Brain microvascular endothelial cell (primary cell): ENCODE measurements around the gene TMPRSS12.
"Not testable (repeated sequence)": the region's sequence is repeated elsewhere in the genome, so short reads cannot be mapped to it uniquely, and the experiment has no call there.

ENCODE experiments used
- DNase-seq: peaks from one replicate; pipeline ENCODE4 v3.0.0-alpha.2; 2020
- H3K27ac ChIP-seq: fragments of 250-450 bp; sonication (Bioruptor Pico); 2 replicates; pipeline ENCODE4 v1.5.1; 2020; ENCODE audit warnings: mild to moderate bottlenecking, moderate library complexity
- H3K27me3 ChIP-seq: fragments of 250-450 bp; sonication (Bioruptor Pico); replicated peaks from 2 replicates; pipeline ENCODE4 v1.5.1; 2020; ENCODE audit warnings: mild to moderate bottlenecking
- H3K36me3 ChIP-seq: fragments of 250-450 bp; sonication (Bioruptor Pico); replicated peaks from 2 replicates; pipeline ENCODE4 v1.5.1; 2020; ENCODE audit warnings: mild to moderate bottlenecking
- H3K4me3 ChIP-seq: 2 replicates; pipeline ENCODE4 v1.5.1; 2011; ENCODE audit warnings: low read depth, mild to moderate bottlenecking, control low read depth, low read length, moderate library complexity
- in situ Hi-C: cut with HindIII; loops from 2 replicates; pipeline ENCODE4 v1.10.0; 2017; ENCODE audit warnings: low sequenced_read_pairs, low pct_ligation_motif_present
- TF ChIP-seq, protein P1 (sequence below): IDR thresholded peaks from 2 replicates; pipeline ENCODE4 v1.5.1; 2011; ENCODE audit warnings: low read depth, mild to moderate bottlenecking, moderate library complexity, low read length, control low read depth, inconsistent platforms; ENCODE audit errors: missing control alignments

Gene TMPRSS12, protein sequence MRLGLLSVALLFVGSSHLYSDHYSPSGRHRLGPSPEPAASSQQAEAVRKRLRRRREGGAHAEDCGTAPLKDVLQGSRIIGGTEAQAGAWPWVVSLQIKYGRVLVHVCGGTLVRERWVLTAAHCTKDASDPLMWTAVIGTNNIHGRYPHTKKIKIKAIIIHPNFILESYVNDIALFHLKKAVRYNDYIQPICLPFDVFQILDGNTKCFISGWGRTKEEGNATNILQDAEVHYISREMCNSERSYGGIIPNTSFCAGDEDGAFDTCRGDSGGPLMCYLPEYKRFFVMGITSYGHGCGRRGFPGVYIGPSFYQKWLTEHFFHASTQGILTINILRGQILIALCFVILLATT

GRCh38 chr12:50842637-50843493, at the start of gene TMPRSS12:
Gene TMPRSS12, plus strand, starts transcription at chr12:50842926. Its CDS starts 39 bp downstream, at chr12:50842965.
- Histone ChIP-seq H3K36me3 (no peaks in the 10 kb centered on the region), H3K27ac (no peak within 1 kb of the TSS), H3K4me3 (peak within 1 kb of the TSS; percentile 35), H3K27me3 (no peaks in the 10 kb centered on the region)
- TF ChIP-seq, protein P1, sequence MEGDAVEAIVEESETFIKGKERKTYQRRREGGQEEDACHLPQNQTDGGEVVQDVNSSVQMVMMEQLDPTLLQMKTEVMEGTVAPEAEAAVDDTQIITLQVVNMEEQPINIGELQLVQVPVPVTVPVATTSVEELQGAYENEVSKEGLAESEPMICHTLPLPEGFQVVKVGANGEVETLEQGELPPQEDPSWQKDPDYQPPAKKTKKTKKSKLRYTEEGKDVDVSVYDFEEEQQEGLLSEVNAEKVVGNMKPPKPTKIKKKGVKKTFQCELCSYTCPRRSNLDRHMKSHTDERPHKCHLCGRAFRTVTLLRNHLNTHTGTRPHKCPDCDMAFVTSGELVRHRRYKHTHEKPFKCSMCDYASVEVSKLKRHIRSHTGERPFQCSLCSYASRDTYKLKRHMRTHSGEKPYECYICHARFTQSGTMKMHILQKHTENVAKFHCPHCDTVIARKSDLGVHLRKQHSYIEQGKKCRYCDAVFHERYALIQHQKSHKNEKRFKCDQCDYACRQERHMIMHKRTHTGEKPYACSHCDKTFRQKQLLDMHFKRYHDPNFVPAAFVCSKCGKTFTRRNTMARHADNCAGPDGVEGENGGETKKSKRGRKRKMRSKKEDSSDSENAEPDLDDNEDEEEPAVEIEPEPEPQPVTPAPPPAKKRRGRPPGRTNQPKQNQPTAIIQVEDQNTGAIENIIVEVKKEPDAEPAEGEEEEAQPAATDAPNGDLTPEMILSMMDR = peak; percentile 34
- no peak for DNase-seq
- in situ Hi-C loops = no loop called here

DNA sequence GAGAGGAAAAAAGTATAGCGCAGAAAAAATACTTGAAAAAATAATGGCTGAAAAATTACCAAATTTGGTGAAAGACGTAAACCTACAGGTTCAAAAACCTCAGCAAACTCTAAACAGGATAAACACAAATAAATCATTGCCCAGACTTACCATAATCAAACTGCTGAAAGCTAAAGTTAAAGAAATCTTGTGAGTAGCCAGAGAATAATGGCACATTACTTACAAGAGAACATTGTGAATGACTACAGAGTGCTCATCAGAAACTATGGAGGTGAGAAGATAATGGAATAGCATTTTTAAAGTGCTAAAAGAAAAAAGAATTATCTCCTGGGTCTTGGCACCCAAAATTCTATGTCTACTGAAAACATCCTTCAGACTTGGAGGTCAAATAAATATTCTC, 42.8 kb upstream of the TMPRSS12 start:
- no peak overlapping the region for H3K27ac ChIP-seq
- H3K36me3 ChIP-seq = peaks cover 23% of the 10 kb centered on the region
- TF ChIP-seq, protein P1 = no peak
- in situ Hi-C loops = no loop called here
- no peaks in the 10 kb centered on the region for H3K27me3 ChIP-seq
- no peak for DNase-seq
- H3K4me3 ChIP-seq = no peak overlapping the region

GRCh38 chr12:50803230-50803875, 39.4 kb upstream of the TMPRSS12 start:
- Histone ChIP-seq H3K27ac (no peak overlapping the region), H3K27me3 (no peaks in the 10 kb centered on the region), H3K4me3 (no peak overlapping the region), H3K36me3 (peaks cover 13% of the 10 kb centered on the region)
- TF ChIP-seq, protein P1 = no peak
- DNase-seq = no peak
- in situ Hi-C loops = no loop called here

GRCh38 chr12:50806176-50806575, 36.5 kb upstream of the TMPRSS12 start:
- no peak overlapping the region for H3K27ac ChIP-seq
- TF ChIP-seq, protein P1 = no peak
- in situ Hi-C loops = no loop called here
- H3K36me3 ChIP-seq = peaks cover 10% of the 10 kb centered on the region
- H3K4me3 ChIP-seq = no peak overlapping the region
- no peak for DNase-seq
- no peaks in the 10 kb centered on the region for H3K27me3 ChIP-seq

DNA sequence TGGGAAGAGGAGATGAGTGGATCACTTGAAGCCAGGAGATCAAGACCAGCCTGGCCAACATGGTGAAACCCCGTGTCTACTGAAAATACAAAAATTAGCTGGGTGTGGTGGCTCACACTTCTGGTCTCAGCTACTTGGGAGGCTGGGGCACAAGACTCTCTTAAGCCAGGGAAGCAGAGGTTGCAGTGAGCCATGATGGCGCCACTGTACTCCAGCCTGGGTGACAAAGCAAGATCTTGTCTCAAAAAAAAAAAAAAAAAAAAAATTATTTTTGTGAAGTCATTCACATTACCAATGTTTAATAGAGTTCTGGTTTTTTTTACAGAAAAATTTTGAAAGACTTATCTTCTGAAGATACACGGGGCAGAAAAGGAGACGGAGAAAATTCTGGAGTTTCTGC, 33.6 kb upstream of the TMPRSS12 start:
- H3K36me3 ChIP-seq = peaks cover 14% of the 10 kb centered on the region
- H3K4me3 ChIP-seq, H3K27ac ChIP-seq, in situ Hi-C loops, H3K27me3 ChIP-seq, DNase-seq: not testable (repeated sequence)

DNA sequence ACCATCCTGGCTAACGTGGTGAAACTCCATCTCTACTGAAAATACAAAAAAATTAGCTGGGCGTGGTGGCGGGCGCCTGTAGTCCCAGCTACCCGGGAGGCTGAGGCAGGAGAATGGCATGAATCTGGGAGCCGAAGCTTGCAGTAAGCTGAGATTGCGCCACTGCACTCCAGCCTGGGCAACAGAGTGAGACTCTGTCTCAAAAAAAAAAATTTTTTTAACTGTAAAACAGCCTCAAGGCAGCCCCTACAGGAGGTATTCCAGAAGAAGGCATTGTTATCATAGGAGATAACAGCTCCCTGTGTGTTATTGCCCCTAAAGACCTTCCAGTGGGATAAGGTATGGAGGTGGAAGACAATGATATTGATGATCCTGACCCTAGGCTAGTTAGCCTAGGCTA, 27.8 kb upstream of the TMPRSS12 start:
- H3K27ac ChIP-seq, H3K27me3 ChIP-seq, H3K4me3 ChIP-seq, DNase-seq, in situ Hi-C loops: not testable (repeated sequence)
- peaks cover 24% of the 10 kb centered on the region for H3K36me3 ChIP-seq
